Ectodermal cell (in vitro differentiated cells): ENCODE results near the gene ATP8B1.

ENCODE experiments used
- H3K27ac ChIP-seq: 2 replicates; pipeline ENCODE4 v1.7.0; 2013; ENCODE audit warnings: mild to moderate bottlenecking, low read depth, low read length; ENCODE audit not compliant: insufficient read depth, poor library complexity, severe bottlenecking
- H3K27me3 ChIP-seq: 2 replicates; pipeline ENCODE4 v1.7.0; 2013; ENCODE audit warnings: mild to moderate bottlenecking, low read length; ENCODE audit not compliant: insufficient read depth, control insufficient read depth, poor library complexity, severe bottlenecking
- H3K36me3 ChIP-seq: one replicate; pipeline ENCODE4 v1.7.0; 2013; ENCODE audit warnings: low read length; ENCODE audit not compliant: control insufficient read depth, insufficient read depth
- H3K4me1 ChIP-seq: one replicate; pipeline ENCODE4 v1.7.0; 2013; ENCODE audit warnings: low read length; ENCODE audit not compliant: control insufficient read depth, insufficient read depth
- H3K4me3 ChIP-seq: 2 replicates; pipeline ENCODE4 v1.7.0; 2013; ENCODE audit warnings: low read depth, low read length, control low read depth; ENCODE audit not compliant: insufficient read depth
- H3K9me3 ChIP-seq: 2 replicates; pipeline ENCODE4 v1.7.0; 2013; ENCODE audit warnings: mild to moderate bottlenecking, low read length, moderate library complexity; ENCODE audit not compliant: control insufficient read depth
- WGBS, 2 experiments: methylation state at CpG; one replicate each; pipeline ENCODE4 v1.1.7; 2013; ENCODE audit warnings: missing lambda C conversion rate in 2 of 2; 5-methylcytosine and 5-hydroxymethylcytosine counted together

The ATP8B1 gene

GRCh38 chr18:57793302-57793986 is 9.7 kb downstream of the ATP8B1 start:
- no peak overlapping the region for H3K4me3 ChIP-seq
- WGBS, 2 experiments: 87 to 88% methylated on average over 3 of the region's 3 CpGs
- no peaks in the 10 kb centered on the region for H3K36me3 ChIP-seq
- no peaks in the 10 kb centered on the region for H3K9me3 ChIP-seq
- H3K4me1 ChIP-seq: peaks cover 6% of the 10 kb centered on the region
- no peaks in the 10 kb centered on the region for H3K27me3 ChIP-seq
- H3K27ac ChIP-seq: no peak overlapping the region

GRCh38 chr18:57792631-57793301 is 10.3 kb downstream of the ATP8B1 start:
- no peaks in the 10 kb centered on the region for H3K27me3 ChIP-seq
- no peak overlapping the region for H3K4me3 ChIP-seq
- 86 to 87% methylated on average over 9 of the region's 9 CpGs for WGBS, 2 experiments

GRCh38 chr18:57791911-57792310 is 11.2 kb downstream of the ATP8B1 start:
- H3K27me3 ChIP-seq: no peaks in the 10 kb centered on the region
- no peak overlapping the region for H3K4me3 ChIP-seq
- H3K27ac ChIP-seq: no peak overlapping the region
- no peaks in the 10 kb centered on the region for H3K36me3 ChIP-seq
- H3K9me3 ChIP-seq: no peaks in the 10 kb centered on the region
- H3K4me1 ChIP-seq: peaks cover 2% of the 10 kb centered on the region
- WGBS, 2 experiments: 100% methylated on average over 1 of the region's 2 CpGs

More at GRCh38 chr18:57792631-57793301, 10.3 kb downstream of the ATP8B1 start:
- Histone ChIP-seq H3K36me3 (no peaks in the 10 kb centered on the region), H3K9me3 (no peaks in the 10 kb centered on the region), H3K27ac (no peak overlapping the region), H3K4me1 (peaks cover 6% of the 10 kb centered on the region)

- Histone ChIP-seq H3K36me3 (no peaks in the 10 kb centered on the region), H3K4me1 (no peaks in the 10 kb centered on the region), H3K27me3 (no peaks in the 10 kb centered on the region), H3K4me3 (no peak overlapping the region), H3K27ac (no peak overlapping the region), H3K9me3 (no peaks in the 10 kb centered on the region)
- 80 to 83% methylated on average over 5 of the region's 5 CpGs for WGBS, 2 experiments
Measured at GRCh38 chr18:57791192-57791591, 11.9 kb downstream of the ATP8B1 start.

- H3K27me3 ChIP-seq: no peaks in the 10 kb centered on the region
- no peak overlapping the region for H3K4me3 ChIP-seq
- H3K27ac ChIP-seq: no peak overlapping the region
- H3K36me3 ChIP-seq: no peaks in the 10 kb centered on the region
- no peaks in the 10 kb centered on the region for H3K9me3 ChIP-seq
- 93 to 95% methylated on average over 4 of the region's 4 CpGs for WGBS, 2 experiments
- H3K4me1 ChIP-seq: no peaks in the 10 kb centered on the region
Measured at GRCh38 chr18:57790316-57790715, 12.8 kb downstream of the ATP8B1 start.

GRCh38 chr18:57789759-57790158 is 13.4 kb downstream of the ATP8B1 start:
- no peaks in the 10 kb centered on the region for H3K27me3 ChIP-seq
- no peaks in the 10 kb centered on the region for H3K4me1 ChIP-seq
- H3K9me3 ChIP-seq: no peaks in the 10 kb centered on the region
- H3K27ac ChIP-seq: no peak overlapping the region
- H3K36me3 ChIP-seq: no peaks in the 10 kb centered on the region
- 95% methylated on average over 4 of the region's 4 CpGs for WGBS, 2 experiments
- no peak overlapping the region for H3K4me3 ChIP-seq

- 85 to 90% methylated on average over 6 of the region's 6 CpGs for WGBS, 2 experiments
- H3K36me3 ChIP-seq: no peaks in the 10 kb centered on the region
- H3K4me3 ChIP-seq: no peak overlapping the region
- no peaks in the 10 kb centered on the region for H3K27me3 ChIP-seq
- no peaks in the 10 kb centered on the region for H3K9me3 ChIP-seq
- H3K27ac ChIP-seq: no peak overlapping the region
- no peaks in the 10 kb centered on the region for H3K4me1 ChIP-seq
Measured at GRCh38 chr18:57789090-57789489, 14.0 kb downstream of the ATP8B1 start.

GRCh38 chr18:57787068-57787685 is 15.9 kb downstream of the ATP8B1 start:
- Histone ChIP-seq H3K27me3 (no peaks in the 10 kb centered on the region), H3K4me1 (no peaks in the 10 kb centered on the region), H3K9me3 (no peaks in the 10 kb centered on the region), H3K27ac (no peak overlapping the region), H3K36me3 (no peaks in the 10 kb centered on the region), H3K4me3 (no peak overlapping the region)
- 94 to 97% methylated on average over 11 of the region's 11 CpGs for WGBS, 2 experiments

- no peaks in the 10 kb centered on the region for H3K27me3 ChIP-seq
- 95 to 96% methylated on average over 8 of the region's 8 CpGs for WGBS, 2 experiments
- no peaks in the 10 kb centered on the region for H3K4me1 ChIP-seq
- H3K27ac ChIP-seq: no peak overlapping the region
- H3K4me3 ChIP-seq: no peak overlapping the region
- no peaks in the 10 kb centered on the region for H3K36me3 ChIP-seq
- no peaks in the 10 kb centered on the region for H3K9me3 ChIP-seq
Measured at GRCh38 chr18:57785751-57786437, 17.2 kb downstream of the ATP8B1 start.

GRCh38 chr18:57784801-57785114 is 18.4 kb downstream of the ATP8B1 start:
- H3K27me3 ChIP-seq: no peaks in the 10 kb centered on the region
- no peak overlapping the region for H3K27ac ChIP-seq
- no peaks in the 10 kb centered on the region for H3K4me1 ChIP-seq
- no peak overlapping the region for H3K4me3 ChIP-seq
- H3K9me3 ChIP-seq: no peaks in the 10 kb centered on the region
- no peaks in the 10 kb centered on the region for H3K36me3 ChIP-seq
- 88 to 97% methylated on average over 4 of the region's 4 CpGs for WGBS, 2 experiments
